AG09319 (cell line): Measurements from ENCODE around the gene SCARB1.

Source experiments
- DNase-seq: peaks from one replicate; pipeline ENCODE4 v3.0.0-alpha.2; 2010; ENCODE audit warnings: low read depth; ENCODE audit errors: extremely low read depth
- TF ChIP-seq, protein P1 (sequence below): IDR thresholded peaks from 2 replicates; pipeline ENCODE4 v1.5.1; 2011; ENCODE audit warnings: low read depth, mild to moderate bottlenecking, inconsistent platforms, low read length, moderate library complexity

The SCARB1 gene

DNA sequence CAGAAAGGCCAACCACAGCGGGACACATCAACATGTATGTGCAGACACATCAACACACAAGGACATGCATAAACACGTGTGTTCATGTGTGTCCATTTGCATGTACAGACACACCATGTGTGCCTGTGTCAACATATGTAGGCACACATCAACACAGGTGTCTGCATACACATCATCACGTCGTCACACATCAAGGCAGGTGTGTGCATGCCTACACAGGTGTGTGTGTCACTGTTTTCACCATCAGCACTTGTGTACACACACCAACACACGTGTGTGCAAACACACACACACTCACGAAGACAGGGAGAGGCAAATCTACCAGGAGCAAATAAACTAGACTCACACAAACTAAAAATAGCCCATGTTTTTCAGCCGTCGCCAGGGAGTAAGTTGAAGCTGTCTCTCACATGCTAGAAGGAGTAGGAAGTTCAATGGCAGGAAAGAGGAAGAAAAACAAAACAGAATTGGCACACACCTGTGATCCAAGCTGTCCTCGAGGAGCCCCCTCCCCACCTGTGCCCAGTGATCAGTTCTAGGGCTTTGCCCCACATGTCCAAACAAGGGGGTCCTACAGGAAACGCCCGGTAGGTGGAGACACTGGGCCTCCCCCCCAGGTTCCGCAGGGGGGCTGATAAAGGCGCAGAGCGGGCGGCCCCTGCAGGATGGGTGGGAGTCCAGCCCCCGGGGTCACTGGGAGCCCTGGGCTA, 7.4 kb downstream of the SCARB1 start:
- TF ChIP-seq, protein P1, sequence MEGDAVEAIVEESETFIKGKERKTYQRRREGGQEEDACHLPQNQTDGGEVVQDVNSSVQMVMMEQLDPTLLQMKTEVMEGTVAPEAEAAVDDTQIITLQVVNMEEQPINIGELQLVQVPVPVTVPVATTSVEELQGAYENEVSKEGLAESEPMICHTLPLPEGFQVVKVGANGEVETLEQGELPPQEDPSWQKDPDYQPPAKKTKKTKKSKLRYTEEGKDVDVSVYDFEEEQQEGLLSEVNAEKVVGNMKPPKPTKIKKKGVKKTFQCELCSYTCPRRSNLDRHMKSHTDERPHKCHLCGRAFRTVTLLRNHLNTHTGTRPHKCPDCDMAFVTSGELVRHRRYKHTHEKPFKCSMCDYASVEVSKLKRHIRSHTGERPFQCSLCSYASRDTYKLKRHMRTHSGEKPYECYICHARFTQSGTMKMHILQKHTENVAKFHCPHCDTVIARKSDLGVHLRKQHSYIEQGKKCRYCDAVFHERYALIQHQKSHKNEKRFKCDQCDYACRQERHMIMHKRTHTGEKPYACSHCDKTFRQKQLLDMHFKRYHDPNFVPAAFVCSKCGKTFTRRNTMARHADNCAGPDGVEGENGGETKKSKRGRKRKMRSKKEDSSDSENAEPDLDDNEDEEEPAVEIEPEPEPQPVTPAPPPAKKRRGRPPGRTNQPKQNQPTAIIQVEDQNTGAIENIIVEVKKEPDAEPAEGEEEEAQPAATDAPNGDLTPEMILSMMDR, result no peak
- DNase-seq, result no peak

DNA sequence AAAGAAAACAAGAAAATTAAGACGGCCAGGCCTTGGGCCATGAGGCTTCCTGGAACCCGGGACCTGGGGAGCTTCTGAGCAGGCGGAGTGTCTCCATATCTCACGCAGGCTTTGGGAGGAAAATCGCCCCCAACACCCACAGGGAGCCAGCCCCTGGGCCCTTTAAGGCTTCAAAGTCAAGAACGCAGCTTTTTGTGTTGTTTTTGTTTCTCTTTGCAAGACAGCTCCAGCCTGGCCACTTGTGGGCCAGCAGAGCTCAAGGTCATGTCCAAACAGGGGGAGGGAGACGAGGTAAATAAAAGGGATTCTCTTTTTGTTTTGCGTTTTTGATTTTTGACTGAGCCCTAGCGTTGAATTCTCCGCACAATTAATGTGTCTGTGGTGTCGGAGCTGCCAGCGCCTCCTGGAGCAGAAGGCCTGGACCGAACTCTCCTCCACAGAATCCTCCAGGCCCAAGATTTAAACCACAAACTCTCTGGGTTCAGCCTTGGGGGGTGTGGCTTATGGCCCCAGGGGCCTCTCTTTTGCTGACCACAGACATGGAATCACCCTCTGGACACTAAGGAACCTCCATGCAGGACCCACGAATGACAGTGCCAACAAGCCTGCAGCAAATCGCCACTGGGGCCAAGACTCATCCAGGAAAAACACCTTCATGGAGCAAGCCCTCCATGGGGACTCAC, 8.2 kb downstream of the SCARB1 start:
- no peak for DNase-seq

DNA sequence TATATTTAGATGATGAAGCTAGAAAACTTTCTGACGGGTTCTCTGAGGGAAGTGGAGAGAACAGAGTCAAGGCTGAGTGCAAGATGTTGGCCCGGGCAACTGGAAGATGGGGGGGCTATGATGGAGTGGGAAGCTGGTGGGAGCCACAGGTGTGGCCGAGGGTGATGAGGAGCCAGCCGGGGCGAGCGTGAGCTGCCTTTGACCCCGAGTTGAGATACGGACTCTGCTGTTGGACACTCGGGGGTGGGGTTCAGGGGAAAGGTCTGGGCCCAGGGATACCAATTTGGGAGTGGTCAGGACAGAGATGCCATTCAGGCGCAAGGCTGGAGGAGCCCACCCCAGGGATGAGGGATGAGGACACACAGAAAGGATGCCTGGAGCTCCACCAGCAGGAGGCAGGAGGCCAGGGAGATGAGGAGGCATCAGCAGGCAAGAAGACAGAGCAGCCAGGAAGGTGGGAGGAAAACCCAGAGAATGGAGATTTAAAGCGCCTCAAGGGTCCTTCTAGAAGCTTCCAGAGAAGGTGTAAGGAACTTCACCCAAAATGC, 9.0 kb downstream of the SCARB1 start:
- TF ChIP-seq, protein P1, result no peak

More for the DNA sequence above, 8.2 kb downstream of the SCARB1 start:
- TF ChIP-seq, protein P1, result no peak

DNA sequence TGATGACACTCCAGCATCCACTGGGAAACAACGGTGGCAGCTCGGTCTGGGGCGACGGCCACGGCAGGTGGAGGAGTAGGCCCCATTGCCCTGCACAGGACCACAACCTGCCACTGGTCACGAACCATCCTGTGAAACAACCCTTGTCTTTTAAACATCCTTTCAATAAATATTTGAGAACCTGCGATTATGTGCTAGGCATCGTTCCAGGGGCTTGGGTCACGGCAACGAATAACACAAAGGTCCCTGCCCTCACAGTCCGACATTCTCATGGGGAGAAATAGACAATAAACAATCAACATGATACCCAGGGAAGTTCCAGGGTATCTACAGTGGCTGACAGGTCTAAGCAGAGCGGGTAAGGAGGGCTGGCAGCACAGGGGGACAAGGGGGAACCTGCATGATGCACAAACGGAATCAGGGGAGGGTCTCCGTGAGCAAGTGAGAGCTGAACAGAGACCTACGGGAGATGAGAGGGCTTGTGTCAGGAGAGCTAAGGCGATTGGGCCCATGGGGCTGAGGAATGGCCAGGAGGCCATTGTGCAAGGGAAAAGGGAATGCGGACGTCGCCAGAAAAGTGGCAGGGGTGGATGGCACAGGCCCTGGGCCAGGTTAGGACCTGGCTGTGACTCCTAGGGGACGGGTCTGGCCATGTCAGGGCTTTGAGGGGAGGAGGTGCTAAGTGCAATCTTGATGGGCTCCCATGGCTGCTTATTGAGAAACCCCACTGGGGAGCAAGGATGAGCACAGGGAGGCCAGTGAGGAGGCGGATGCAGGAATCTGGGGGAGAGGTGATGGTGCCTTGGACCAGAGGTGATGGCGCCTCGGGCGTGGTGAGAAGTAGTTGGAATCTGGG, 9.7 kb downstream of the SCARB1 start:
- no peak for DNase-seq
- TF ChIP-seq, protein P1, result no peak

More for the DNA sequence above, 9.0 kb downstream of the SCARB1 start:
- no peak for DNase-seq

DNA sequence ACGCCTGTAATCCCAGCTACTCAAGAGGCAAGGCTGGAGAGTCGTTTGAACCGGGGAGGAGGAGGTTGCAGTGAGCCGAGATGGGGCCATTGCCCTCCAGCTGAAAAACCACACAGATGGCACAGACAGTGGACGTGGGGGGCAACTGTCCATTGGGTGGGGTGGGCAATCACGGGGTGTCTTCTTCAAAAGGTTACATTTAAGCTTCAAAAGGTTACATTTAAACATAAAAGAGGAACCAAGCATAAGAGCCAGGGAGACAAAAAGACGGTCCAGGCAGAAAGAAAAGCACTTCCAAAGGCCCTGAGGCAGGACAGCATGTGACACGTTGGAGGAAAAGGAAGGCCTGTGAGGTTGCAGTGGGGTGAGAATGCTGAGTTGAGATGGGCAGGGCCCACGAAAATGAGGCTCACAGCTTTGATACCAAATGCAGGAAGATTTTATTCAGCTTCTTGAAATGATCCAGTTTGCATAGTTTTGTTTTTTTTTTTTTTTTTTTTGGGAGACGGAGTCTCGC, 10.7 kb downstream of the SCARB1 start:
- no peak for DNase-seq
- TF ChIP-seq, protein P1, result no peak

DNA sequence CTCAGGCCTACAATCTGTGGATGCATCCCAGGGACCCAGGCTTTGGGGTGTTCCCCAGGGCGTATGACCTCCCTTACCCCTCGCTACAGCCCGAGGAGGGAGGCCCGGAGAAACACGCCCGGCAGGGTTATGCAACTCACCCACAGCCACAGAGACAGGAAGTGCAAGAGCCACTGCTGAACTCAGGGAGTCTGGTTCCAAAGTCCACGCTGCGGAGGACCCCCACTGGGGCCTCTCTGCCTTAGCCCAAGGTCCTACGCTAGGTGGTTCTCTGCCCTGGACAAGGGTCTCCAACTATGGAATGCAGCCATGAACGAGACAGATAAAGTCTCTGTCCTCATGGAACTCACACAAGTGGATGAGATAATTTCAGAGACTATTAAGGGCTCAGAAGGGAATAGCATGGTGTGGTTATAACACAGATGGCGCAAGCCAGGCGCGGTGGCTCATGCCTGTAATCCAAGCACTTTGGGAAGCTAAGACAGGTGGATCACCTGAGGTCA, 11.3 kb downstream of the SCARB1 start:
- TF ChIP-seq, protein P1, result no peak
- DNase-seq, result no peak
